HG03045 (cell line): ENCODE data around the gene CDK14.
"Not testable (repeated sequence)": the region's sequence is repeated elsewhere in the genome, so short reads cannot be mapped to it uniquely, and the experiment has no call there.

Experiments
- ATAC-seq: cut with Tn5 transposase; IDR thresholded peaks from one replicate; pipeline ENCODE4 v1.9.1; 2021; ENCODE audit warnings: mild to moderate bottlenecking, moderate library complexity; ENCODE audit not compliant: unreplicated experiment

CDK14 gene

GRCh38 chr7:90713628-90714027, 117.5 kb downstream of the CDK14 start:
- ATAC-seq = no peak

- peak; percentile 55 for ATAC-seq
Observed at GRCh38 chr7:90715067-90715466, 118.9 kb downstream of the CDK14 start.

GRCh38 chr7:90717296-90718060, 121.4 kb downstream of the CDK14 start:
- ATAC-seq = no peak

GRCh38 chr7:90719155-90719554, 123.0 kb downstream of the CDK14 start:
- no peak for ATAC-seq

DNA sequence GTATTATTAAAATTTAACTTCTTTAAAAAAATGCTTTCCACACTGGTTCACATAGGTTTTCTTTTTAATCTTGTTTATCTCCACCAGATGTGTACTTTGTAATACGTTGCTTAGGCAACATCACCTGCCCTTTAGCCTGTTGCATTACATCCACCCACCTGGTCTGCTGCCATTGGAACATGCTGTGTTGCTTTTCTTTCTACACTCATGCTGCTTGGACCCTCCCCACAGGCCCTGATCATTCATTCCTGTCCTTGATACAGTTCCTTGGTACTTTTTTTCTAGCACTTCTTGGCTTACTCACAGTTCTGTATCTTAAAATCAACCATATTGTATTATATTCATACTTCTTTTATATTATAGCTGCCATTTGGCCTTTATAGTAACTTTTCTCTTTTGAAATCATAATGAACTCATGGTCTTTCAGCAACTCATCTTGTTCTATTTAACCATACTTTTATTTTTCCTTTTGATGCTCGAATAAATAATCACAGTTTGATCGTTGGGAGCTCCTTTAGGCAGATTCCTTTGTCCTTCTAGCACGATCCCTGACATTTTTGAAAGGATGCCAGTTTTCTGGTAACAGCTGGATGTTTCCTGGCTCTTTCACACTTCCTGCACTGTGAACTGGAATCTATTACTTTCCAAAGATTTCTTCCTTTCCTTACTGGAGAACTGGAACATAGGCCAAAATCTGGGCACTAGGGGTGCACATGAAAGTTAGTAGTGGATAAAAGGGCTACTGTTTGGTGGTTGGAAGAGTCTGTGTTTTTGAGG, 125.1 kb downstream of the CDK14 start:
- no peak for ATAC-seq

- no peak for ATAC-seq
Observed at GRCh38 chr7:90721869-90722431, 125.8 kb downstream of the CDK14 start.

GRCh38 chr7:90723233-90723632, 127.1 kb downstream of the CDK14 start:
- no peak for ATAC-seq

GRCh38 chr7:90723866-90724265, 127.7 kb downstream of the CDK14 start:
- ATAC-seq = no peak

GRCh38 chr7:90726120-90726519, 130.0 kb downstream of the CDK14 start:
- ATAC-seq = no peak

GRCh38 chr7:90726623-90727022, 130.5 kb downstream of the CDK14 start:
- no peak for ATAC-seq

GRCh38 chr7:90727412-90727811, 131.3 kb downstream of the CDK14 start:
- no peak for ATAC-seq

DNA sequence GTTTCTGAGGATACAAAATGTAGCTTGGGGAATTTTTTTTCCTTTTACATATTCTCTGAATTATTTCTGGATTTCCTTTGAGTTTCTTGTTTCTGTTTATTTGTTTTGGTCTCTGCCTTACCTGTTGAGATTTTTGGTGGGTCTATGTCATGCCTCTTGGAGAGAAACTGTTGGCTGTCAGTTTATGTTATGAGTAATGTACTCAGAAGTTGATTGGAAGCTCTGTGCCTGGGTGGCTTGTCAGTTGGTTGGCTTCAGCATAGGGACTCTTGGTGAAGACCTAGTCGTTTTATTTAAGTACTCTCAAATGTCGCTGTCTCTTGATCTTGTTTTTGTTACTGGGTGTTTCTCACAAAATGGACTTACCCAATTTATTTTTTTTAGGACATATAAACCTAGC, 132.4 kb downstream of the CDK14 start:
- ATAC-seq = peak; percentile 83

DNA sequence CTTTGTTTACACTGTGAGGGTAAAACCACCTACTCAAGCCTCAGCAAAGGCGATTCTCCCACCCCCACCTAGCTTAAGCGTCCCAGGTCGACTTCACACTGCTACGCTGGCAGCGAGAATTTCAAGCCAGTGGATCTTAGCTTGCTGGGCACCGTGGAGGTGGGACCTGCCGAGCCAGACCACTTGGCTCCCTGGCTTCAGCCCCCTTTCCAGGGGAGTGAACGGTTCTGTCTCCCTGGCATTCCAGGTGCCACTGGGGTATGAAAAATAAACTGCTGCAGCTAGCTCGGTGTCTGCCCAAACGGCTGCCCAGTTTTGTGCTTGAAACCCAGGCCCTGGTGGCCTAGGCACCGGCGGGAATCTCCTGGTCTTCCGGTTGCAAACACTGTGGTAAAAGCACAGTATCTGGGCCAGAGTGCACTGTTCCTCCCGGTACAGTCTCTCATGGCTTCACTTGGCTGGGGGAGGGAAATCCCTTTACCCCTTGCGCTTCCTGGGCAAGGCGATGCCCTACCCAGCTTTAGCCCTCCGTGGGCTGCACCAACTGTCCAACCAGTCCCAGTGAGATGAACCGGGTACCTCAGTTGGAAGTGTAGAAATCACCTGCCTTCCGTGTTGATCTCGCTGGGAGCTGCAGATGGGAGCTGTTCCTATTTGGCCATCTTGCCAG, 139.6 kb downstream of the CDK14 start:
- ATAC-seq = not testable (repeated sequence)

DNA sequence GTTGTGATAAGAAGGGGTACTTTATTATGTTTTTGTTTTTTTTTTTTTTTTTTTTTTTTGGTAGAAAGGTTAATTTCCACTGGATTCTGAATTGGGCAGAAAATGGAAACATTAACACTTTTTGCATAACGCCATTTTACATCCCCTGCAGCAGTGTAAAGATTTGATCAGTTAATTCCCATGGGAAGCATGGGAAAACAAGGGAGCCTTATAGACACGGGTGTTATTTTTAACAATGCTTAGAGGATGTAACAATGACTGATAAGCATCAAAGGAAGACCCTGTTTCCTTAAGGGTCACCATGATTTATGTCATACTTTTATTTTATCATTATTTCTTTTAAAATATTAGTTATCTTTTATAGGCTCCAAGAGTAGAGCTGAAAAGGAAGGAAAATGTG, 140.2 kb downstream of the CDK14 start:
- no peak for ATAC-seq

DNA sequence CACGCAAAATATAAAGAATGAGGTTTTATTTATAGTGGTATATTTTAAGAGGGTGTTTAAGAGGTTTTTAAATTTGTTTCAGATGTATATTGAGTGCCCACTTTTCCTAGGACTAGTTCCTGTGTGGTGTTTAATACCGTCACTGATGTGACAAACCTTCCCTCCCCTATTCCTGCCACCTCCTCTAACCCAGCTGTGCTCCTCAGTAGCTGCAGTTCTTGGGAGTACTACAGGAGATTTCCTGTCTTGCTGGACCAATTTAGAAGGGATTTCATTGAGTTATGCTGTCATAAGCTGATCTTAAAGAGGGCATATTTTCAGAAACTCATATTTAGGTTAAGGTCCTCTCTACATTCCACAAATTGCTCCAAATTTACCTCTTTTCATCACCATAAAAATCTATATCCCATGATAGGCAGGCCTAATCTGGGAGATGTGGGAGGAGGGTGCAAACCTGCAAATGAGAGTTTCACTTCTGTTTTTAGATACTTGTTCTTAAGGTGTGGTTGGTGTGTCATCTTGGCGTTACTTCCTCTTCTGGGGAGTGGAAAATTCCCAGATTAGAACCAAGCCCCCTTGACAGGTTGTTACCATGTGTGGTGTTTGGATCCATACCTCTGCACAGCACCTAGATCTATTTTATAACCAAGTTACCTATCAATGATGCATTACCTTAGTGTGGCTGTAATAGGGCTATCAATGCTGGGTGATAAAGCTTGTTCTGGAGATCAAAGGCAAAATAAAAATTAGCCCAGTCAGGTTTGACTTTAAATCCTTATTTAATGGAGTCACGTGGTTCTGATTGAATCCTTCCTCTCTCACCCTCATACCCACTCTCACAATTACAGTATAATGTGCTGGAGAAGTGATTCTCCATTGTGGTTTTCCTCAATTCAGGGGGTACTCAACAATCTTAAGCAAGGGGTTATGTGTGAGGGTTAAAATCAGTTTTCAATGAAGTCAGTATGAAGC, 141.1 kb downstream of the CDK14 start:
- peak; percentile 98 for ATAC-seq

DNA sequence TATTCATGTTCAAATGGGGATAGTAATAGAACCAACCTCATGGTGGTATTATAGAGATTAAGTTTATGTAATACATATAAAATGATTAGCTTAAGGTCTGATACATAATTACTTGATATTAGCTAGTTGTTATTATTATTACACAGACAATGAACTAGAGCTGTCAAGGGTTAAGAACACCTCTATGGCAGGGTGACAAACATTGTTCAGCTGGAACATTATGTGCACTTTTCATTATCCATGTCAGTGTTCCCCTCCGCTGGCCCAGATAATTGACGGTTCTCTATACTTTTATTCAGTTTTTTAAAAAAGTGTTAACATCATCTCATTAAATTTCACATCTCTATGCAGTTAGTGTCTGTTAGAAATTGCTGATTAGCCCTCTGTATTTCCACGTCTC, 142.1 kb downstream of the CDK14 start:
- ATAC-seq = no peak

DNA sequence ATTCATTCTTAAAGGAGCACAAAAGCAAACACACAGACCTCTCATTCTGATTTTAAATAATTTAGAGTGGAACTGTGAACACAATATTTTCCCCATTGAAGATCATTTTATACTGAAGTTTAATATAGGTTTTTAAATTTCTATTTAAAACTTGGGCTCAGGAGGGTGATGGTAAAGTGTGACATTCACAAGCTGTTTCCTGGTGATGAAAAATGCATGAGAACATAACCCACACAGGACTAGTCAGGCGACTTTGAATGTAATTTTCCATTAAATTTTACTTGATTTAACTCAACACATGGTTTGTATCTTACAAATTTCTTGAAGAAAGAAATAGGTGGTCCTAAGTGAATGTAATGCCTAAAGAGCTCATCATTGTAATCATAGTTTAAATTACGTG, 143.6 kb downstream of the CDK14 start:
- ATAC-seq = no peak

- no peak for ATAC-seq
Observed at GRCh38 chr7:90740386-90740785, 144.3 kb downstream of the CDK14 start.

DNA sequence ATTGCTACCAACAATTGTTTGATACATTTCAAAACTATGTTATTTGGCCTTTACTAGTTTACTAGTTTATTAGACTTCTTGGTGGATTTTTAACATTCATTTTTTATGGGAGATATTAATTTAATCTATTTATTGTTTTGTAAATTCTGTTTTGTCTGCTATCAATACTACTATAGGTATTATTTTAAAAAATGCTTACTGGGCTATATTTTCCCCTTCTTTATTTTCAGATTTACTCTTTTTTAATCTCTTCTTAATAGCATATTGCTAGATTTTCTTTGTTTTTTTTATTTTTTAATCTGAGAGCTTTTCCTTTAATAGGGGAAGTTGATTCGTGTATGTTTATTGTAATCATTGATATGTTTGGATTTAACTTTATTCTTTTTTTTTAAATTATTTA, 147.5 kb downstream of the CDK14 start:
- ATAC-seq = no peak

DNA sequence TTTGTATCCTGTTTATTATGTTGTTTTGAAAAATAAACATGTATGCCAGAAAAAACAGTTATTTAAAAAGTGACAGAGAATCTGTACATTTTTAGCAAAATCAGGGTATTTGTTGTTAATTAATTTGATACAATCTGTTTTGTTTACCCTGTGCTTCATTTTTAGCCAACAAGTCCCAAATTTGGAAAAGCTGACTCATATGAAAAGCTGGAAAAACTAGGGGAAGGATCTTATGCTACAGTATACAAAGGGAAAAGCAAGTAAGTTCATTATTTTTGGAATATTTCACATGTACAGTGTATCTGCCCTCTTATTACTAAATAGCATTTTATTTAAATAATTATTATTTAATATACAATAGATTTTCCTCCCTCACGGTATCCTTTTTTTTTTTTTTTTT, 151.4 kb downstream of the CDK14 start:
- ATAC-seq = no peak
